IPS-18c (cell line): ENCODE data around the gene CGN.
A peak's percentile ranks its signal among the peaks of the same experiment; 100 is the strongest.
"Not testable (repeated sequence)": the region's sequence is repeated elsewhere in the genome, so short reads cannot be mapped to it uniquely, and the experiment has no call there.

Source experiments
- H3K4me3 ChIP-seq: 2 replicates; pipeline ENCODE4 v1.7.0; 2013; ENCODE audit warnings: low read depth, mild to moderate bottlenecking, low read length, moderate library complexity; ENCODE audit not compliant: insufficient read depth
- H3K9me3 ChIP-seq: one replicate; pipeline ENCODE4 v1.6.1; 2013; ENCODE audit warnings: mild to moderate bottlenecking, low read length, moderate library complexity; ENCODE audit not compliant: control insufficient read depth, insufficient read depth

Gene CGN

GRCh38 chr1:151513626-151514121, 2.5 kb downstream of the CGN start:
- Histone ChIP-seq H3K9me3 (no peaks in the 10 kb centered on the region), H3K4me3 (peak overlapping the region; percentile 56)

- H3K9me3 ChIP-seq = no peaks in the 10 kb centered on the region
These were observed 3.2 kb downstream of the CGN start for GRCh38 chr1:151514366-151514765.

GRCh38 chr1:151515265-151515664, 4.1 kb downstream of the CGN start:
- H3K4me3 ChIP-seq = no peak overlapping the region
- no peaks in the 10 kb centered on the region for H3K9me3 ChIP-seq

More at GRCh38 chr1:151514366-151514765, 3.2 kb downstream of the CGN start:
- H3K4me3 ChIP-seq = no peak overlapping the region; the same call in 1 of the 2 replicates

GRCh38 chr1:151516031-151516511, 4.9 kb downstream of the CGN start:
- Histone ChIP-seq H3K9me3 (no peaks in the 10 kb centered on the region), H3K4me3 (no peak overlapping the region)

DNA sequence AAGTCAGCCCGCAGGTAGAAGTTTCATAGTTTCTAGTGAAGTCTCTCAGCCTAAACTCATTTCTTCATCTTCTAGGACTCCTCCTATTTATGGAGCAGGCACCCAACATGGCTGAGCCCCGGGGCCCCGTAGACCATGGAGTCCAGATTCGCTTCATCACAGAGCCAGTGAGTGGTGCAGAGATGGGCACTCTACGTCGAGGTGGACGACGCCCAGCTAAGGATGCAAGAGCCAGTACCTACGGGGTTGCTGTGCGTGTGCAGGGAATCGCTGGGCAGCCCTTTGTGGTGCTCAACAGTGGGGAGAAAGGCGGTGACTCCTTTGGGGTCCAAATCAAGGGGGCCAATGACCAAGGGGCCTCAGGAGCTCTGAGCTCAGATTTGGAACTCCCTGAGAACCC, 7.2 kb downstream of the CGN start:
- H3K9me3 ChIP-seq = no peaks in the 10 kb centered on the region
- H3K4me3 ChIP-seq = no peak overlapping the region

DNA sequence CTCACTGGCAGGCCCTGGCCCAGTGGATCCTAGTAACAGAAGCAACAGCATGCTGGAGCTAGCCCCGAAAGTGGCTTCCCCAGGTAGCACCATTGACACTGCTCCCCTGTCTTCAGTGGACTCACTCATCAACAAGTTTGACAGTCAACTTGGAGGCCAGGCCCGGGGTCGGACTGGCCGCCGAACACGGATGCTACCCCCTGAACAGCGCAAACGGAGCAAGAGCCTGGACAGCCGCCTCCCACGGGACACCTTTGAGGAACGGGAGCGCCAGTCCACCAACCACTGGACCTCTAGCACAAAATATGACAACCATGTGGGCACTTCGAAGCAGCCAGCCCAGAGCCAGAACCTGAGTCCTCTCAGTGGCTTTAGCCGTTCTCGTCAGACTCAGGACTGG, 7.7 kb downstream of the CGN start:
- Histone ChIP-seq H3K9me3 (no peaks in the 10 kb centered on the region), H3K4me3 (no peak overlapping the region)

- Histone ChIP-seq H3K9me3 (no peaks in the 10 kb centered on the region), H3K4me3 (no peak overlapping the region)
These were observed 8.5 kb downstream of the CGN start for GRCh38 chr1:151519667-151520066.

DNA sequence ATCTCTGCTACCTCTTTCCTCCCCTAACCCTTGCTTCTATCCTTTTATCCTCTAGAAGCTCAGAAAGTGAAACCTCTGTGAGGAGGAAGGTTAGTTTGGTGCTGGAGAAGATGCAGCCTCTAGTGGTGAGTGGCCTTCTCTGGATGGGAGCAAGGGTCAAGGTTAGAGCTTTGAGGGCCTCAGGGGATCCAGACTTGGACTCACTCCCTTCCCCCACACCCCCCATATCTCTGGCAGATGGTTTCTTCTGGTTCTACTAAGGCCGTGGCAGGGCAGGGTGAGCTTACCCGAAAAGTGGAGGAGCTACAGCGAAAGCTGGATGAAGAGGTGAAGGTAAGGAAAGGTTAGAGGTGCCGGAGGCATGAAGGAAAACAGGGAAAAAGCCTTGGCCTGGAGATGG, 9.2 kb downstream of the CGN start:
- no peak overlapping the region for H3K4me3 ChIP-seq
- no peaks in the 10 kb centered on the region for H3K9me3 ChIP-seq

DNA sequence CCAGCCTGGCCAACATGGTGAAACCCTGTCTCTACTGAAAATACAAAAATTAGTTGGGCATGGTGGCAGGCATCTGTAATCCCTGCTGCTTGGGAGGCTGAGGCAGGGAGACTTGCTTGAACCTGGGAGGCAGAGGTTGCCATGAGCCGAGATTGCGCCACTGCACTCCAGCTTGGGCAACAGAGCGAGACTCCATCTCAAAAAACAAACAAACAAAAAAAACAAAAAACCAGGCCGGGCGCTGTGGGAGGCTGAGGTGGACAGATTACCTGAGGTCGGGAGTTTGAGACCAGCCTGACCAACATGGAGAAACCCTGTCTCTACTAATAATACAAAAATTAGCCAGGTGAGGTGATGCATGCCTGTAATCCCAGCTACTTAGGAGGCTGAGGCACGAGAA, 11.2 kb downstream of the CGN start:
- H3K4me3 ChIP-seq, H3K9me3 ChIP-seq: not testable (repeated sequence)

DNA sequence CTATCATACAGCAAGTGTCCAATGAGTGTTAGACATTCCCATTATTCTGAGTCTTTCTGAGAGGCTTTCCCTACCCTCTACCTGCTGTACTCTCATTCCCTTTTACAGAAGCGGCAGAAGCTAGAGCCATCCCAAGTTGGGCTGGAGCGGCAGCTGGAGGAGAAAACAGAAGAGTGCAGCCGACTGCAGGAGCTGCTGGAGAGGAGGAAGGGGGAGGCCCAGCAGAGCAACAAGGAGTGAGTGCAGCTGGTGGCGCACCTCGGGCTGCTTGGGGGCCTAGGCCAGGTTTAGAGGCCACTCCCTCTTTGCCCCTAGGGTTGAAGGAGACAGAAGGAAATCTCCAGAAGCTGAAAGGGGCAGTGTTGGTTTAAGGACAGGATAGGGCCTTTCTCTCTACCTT, 12.1 kb downstream of the CGN start:
- Histone ChIP-seq H3K4me3 (no peak overlapping the region), H3K9me3 (peaks cover 2% of the 10 kb centered on the region)

- H3K9me3 ChIP-seq = peaks cover 2% of the 10 kb centered on the region
- H3K4me3 ChIP-seq = no peak overlapping the region
These were observed 13.5 kb downstream of the CGN start for GRCh38 chr1:151524736-151525135.

DNA sequence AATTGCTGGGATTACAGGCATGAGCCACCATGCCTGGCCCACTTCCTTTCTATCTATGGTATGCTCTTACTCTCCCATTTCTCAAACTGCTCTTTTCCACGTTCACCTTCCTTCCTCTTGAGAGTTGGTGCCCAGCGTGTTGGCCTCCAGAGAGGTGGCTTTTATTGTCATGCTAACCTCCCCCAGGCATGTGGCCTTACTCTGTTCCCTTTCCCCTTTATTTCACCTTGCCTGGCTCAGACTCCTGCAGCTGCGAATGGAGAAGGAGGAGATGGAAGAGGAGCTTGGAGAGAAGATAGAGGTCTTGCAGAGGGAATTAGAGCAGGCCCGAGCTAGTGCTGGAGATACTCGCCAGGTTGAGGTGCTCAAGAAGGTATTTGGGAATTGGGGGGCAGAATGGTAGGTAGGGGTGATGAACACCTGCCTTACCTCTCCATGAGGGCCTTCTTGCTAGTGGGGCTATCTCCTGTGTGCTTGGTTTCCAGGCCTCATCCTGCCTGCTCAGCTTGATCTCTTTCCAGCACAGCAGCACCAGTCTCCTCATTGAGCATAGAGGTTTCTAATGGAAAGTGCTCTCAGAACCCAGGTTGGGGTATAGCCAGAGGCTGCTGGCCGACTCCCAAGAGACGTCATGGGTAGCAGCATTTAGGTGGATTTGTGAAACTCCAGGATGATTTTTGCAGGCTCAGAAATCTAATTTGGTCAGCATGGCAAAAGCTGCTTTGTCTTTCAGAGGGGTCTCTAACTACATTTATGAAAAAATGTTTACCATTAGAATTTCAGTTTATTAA, 15.7 kb downstream of the CGN start:
- Histone ChIP-seq H3K4me3 (no peak overlapping the region), H3K9me3 (peaks cover 2% of the 10 kb centered on the region)

GRCh38 chr1:151529211-151529702, 18.1 kb downstream of the CGN start:
- H3K4me3 ChIP-seq = no peak overlapping the region
- peaks cover 2% of the 10 kb centered on the region for H3K9me3 ChIP-seq

DNA sequence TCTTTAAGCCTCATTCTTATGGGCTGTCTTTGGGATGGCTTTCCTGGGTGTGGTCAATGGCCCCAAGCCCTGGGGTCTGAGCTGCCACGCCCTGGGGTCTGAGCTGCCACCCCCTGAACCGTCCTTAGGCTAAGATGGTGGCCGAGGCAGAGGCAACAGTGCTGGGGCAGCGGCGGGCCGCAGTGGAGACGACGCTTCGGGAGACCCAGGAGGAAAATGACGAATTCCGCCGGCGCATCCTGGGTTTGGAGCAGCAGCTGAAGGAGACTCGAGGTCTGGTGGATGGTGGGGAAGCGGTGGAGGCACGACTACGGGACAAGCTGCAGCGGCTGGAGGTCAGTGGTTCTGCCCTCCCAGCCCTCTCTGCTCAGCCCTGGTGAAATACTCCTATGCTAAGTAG, 18.6 kb downstream of the CGN start:
- Histone ChIP-seq H3K9me3 (peaks cover 2% of the 10 kb centered on the region), H3K4me3 (no peak overlapping the region)

DNA sequence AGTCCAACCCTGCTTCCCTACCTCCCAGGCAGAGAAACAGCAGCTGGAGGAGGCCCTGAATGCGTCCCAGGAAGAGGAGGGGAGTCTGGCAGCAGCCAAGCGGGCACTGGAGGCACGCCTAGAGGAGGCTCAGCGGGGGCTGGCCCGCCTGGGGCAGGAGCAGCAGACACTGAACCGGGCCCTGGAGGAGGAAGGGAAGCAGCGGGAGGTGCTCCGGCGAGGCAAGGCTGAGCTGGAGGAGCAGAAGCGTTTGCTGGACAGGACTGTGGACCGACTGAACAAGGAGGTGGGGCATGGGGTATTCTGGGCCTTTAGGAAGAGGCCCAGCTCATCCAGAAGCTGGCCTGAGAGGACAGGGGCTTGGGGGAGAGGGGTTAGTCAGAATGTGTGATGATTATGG, 19.3 kb downstream of the CGN start:
- Histone ChIP-seq H3K4me3 (no peak overlapping the region), H3K9me3 (peaks cover 2% of the 10 kb centered on the region)

DNA sequence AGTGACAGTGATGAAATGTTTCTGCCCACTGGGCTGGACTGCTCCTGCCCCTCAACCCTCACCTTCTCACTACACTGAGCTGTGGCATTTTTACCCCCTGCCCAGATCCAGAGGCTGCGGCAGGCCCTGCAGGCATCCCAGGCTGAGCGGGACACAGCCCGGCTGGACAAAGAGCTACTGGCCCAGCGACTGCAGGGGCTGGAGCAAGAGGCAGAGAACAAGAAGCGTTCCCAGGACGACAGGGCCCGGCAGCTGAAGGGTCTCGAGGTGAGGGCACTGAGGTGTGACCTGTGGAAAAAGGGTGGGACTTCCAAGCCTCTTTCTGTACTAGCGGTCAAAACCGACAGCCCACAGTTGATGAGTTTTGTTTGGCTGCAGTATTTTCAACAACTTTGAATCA, 22.7 kb downstream of the CGN start:
- Histone ChIP-seq H3K4me3 (no peak overlapping the region), H3K9me3 (no peaks in the 10 kb centered on the region)

DNA sequence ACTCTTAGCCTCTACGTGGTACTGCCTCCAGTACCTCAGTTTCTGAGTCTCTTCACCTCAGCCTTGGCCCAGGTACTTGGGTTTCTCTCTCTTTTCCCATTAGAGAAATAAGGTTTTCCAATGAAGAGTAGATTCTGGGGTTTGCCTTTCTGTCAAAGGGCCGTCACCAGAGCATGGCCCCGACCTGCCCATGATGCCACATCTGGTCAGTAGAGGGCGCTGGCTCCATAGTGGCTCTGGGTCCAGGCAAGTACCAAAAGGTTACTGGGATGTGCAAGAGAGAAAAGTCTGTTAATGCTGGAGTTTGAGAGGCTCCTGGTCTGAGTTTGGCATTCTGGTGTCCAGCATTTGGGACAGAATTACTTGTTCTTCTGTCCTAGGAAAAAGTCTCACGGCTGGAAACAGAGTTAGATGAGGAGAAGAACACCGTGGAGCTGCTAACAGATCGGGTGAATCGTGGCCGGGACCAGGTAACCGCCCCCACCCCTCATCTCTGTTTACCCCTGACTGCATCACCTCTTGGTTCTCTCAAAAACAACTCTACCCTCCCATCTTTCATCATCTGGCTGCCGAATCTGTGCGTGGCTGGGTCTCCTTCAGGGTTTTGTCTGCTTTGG, 23.6 kb downstream of the CGN start:
- Histone ChIP-seq H3K9me3 (no peaks in the 10 kb centered on the region), H3K4me3 (no peak overlapping the region)
